Left lung (tissue), 10 donors: ENCODE data around the gene NRDC. TPM values are rescaled to one million over a fixed set of nuclear protein-coding genes. Genes with fewer than 3 reads are reported as not detected.

Experiments
- ATAC-seq: fragments of 200-7000 bp; cut with Tn5 transposase; one replicate; pipeline ENCODE4 v1.9.1; 2020; ENCODE audit warnings: moderate library complexity
- DNase-seq, 4 donors: peaks; one replicate each; pipeline ENCODE4 v3.0.0-alpha.2; 2013 to 2020
- H3K27ac ChIP-seq, 2 donors: fragments of 200-600 bp; sonication (generic) in 1 of 2; one replicate each; pipeline versions ENCODE4 v1.5.0 to v1.8.0; 2020 to 2021
- H3K27me3 ChIP-seq, 2 donors: fragments of 200-600 bp; sonication (generic) in 1 of 2; one replicate each; pipeline versions ENCODE4 v1.5.0 to v1.8.0; 2020 to 2021
- H3K36me3 ChIP-seq, 2 donors: fragments of 200-600 bp; sonication (generic) in 1 of 2; one replicate each; pipeline versions ENCODE4 v1.5.0 to v1.8.0; 2020 to 2021
- H3K4me1 ChIP-seq, 2 donors: fragments of 200-600 bp; one replicate each; pipeline ENCODE4 v1.8.0; 2021
- H3K4me3 ChIP-seq, 2 donors: fragments of 200-600 bp; sonication (generic) in 1 of 2; one replicate each; pipeline versions ENCODE4 v1.5.0 to v1.8.0; 2020 to 2021; ENCODE audit warnings: mild to moderate bottlenecking in 1 of 2
- H3K9me3 ChIP-seq, 2 donors: fragments of 200-600 bp; sonication (generic) in 1 of 2; one replicate each; pipeline versions ENCODE4 v1.5.0 to v1.8.0; 2020 to 2021
- CTCF ChIP-seq, 2 donors: fragments of 200-600 bp; sonication (generic) in 1 of 2; IDR thresholded peaks; one replicate each; pipeline versions ENCODE4 v1.5.0 to v1.8.0; 2021; ENCODE audit warnings: antibody characterized with exemption in 2 of 2
- intact Hi-C, 2 donors: fragments of 100-400 bp; cut with DNase I; formaldehyde crosslinking; loops; one replicate each; pipeline versions ENCODE4 v1.11.2 to v1.14.2; 2022
- polyA plus RNA-seq, 6 donors: library from polyadenylated mRNA; unstranded; fragments of 120-200 nt; gene quantifications; one replicate each; pipeline ENCODE4 v1.2.1, GENCODE V29; 2013; ENCODE audit not compliant: insufficient read length in 6 of 6
- total RNA-seq, 2 donors: library from RNA; stranded (reverse); fragmentation: NEBNext Ultra II Directional; extraction: Animal tissue kit (Norgen Biotek cat#: 25700); gene quantifications; one replicate each; pipeline ENCODE4 v1.2.1, GENCODE V29; 2021
- donor health status: DM: no; HTN: yes; CAD: no.
- donor health status: DM: no; HTN: no; CAD: no.

NRDC gene
- total and polyA plus RNA-seq, 8 donors = 101 to 176 (median 153) TPM

GRCh38 chr1:51915951-51916350 is 37.4 kb upstream of the NRDC start:
- peaks cover 5 to 43% of the 10 kb centered on the region in 2 donors for H3K27me3 ChIP-seq
- no peak for TF ChIP-seq CTCF (IDR thresholded peaks at IDR 0.05)
- no peaks in the 10 kb centered on the region for H3K4me1 ChIP-seq
- intact Hi-C loops = no loop called here
- H3K27ac ChIP-seq = no peak overlapping the region
- no peak for DNase-seq
- no peak overlapping the region for H3K4me3 ChIP-seq
- H3K36me3 ChIP-seq = no peaks in the 10 kb centered on the region
- no peaks in the 10 kb centered on the region for H3K9me3 ChIP-seq
- ATAC-seq = no peak

DNA sequence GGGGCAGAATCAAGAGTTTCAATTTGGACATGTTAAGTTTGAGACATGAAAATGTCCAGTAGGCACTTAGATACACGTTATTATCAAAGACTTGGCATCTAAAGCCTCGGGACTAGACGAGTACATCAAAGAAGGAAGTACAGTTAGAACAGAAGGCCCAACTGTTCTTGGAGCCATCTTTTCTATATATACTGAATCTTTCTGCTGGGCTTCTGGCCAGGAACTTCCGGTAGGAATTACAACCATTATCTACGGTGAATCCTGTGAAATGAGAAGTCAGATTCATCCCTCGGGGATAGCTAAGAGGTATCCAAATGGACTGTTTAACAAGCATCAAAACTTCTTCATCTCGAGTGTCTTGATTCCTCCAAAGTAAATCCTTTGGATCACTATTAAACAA is 34.4 kb upstream of the NRDC start:
- intact Hi-C loops = no loop called here
- DNase-seq (no peak), ATAC-seq (no peak)
- peaks cover 0 to 53% of the 10 kb centered on the region in 2 donors for H3K27me3 ChIP-seq
- no peaks in the 10 kb centered on the region for H3K36me3 ChIP-seq
- H3K27ac ChIP-seq = no peak overlapping the region
- no peaks in the 10 kb centered on the region for H3K9me3 ChIP-seq
- H3K4me3 ChIP-seq = no peak overlapping the region
- TF ChIP-seq CTCF (IDR thresholded peaks at IDR 0.05) = no peak
- H3K4me1 ChIP-seq = no peaks in the 10 kb centered on the region

DNA sequence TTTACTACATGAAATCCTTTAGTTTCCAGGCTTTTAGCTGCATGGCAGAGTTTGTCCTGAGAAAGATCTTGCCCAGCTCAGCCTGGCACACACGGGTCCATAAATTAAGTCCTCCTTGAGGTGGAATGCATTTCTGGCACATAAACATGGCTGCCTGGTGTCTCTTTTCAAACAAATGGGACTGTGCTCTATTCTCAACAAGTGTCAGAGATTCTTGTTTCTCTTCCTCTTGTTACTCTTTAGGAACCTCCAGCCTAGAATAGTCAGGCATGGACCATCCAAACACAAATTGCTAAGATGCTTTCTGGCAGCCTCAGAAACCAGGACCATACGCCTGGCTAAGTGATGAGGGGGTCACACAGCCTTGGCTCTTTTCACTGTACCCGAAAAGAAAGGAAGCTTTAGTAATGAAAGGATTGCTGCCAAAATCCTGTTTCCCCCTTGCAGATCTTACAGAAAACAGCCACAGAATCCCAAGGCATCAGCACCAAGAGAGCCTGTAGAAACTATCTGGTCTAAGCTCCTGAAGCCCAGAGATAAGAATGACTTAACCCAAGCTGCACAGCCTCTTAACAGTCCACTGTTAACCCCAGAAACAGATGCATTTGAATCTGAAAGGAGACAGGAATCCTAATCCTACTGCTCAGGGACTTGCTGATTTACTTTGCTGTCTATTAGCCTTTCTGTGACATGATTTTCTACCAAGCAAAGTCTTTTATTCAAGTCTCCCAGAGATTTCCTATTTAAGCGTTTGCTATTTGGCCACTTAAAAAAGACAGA is 31.9 kb upstream of the NRDC start:
- DNase-seq (no peak), ATAC-seq (no peak)
- Histone ChIP-seq H3K36me3 (no peaks in the 10 kb centered on the region), H3K9me3 (no peaks in the 10 kb centered on the region), H3K27ac (no peak overlapping the region), H3K27me3 (peaks cover 0 to 57% of the 10 kb centered on the region in 2 donors), H3K4me1 (no peaks in the 10 kb centered on the region), H3K4me3 (no peak overlapping the region)
- intact Hi-C loops = no loop called here
- TF ChIP-seq CTCF (IDR thresholded peaks at IDR 0.05) = no peak

DNA sequence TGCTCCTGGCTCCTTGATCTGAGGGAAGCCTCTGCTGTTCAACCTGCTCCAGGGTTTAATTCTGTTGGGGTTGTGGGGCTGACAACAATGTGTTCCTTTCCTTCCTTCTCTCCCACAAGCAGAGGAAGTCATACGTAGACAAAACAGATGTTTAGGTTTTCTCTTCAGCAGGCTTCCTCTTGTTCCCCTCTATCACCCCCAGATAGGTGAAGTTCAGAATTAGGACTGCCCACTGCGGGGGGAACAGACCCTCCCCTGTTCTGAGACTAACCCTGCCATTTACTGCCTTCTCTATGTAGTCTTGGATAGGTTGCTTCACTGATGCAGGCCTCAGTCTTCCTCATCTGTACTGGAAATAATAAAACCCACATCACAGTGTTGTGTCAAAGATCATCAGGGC is 30.0 kb upstream of the NRDC start:
- Histone ChIP-seq H3K27ac (no peak overlapping the region), H3K9me3 (no peaks in the 10 kb centered on the region), H3K36me3 (no peaks in the 10 kb centered on the region), H3K4me1 (no peaks in the 10 kb centered on the region), H3K4me3 (no peak overlapping the region), H3K27me3 (peaks cover 2 to 70% of the 10 kb centered on the region in 2 donors)
- DNase-seq = no peak
- TF ChIP-seq CTCF (IDR thresholded peaks at IDR 0.05) = no peak
- intact Hi-C loops = no loop called here
- no peak for ATAC-seq

DNA sequence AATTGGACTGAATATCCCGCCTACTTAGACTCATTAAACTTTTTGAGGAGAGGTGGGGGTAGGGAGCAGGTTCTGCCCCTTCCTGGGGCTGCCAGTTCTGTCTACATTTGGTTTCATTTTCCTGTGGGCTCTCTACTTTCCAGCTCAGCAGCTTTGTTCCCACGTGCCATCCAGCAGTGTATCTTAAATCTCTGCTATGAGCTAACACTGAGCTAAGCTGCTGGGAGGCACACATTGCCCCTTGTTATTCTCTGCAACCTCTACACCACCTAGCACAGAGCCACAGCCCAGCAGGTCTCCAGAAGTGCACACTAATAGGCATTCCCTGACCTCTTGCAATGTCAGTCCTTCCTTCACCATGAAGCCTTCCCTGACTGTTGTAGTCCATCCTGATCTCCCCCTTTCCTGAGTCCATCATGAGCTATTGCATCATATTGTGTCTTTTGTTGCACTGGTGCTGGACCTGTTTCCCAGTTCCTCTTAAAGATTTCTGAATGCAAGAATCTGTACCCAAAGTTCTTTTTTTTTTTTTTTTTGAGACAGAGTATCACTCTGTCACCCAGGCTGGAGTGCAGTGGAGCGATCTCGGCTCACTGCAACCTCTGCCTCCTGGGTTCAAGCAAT is 28.7 kb upstream of the NRDC start:
- no peak for TF ChIP-seq CTCF (IDR thresholded peaks at IDR 0.05)

More for the DNA sequence above, 28.7 kb upstream of the NRDC start:
- H3K36me3 ChIP-seq = no peaks in the 10 kb centered on the region
- ATAC-seq (no peak), DNase-seq (no peak)
- H3K27me3 ChIP-seq = peaks cover 2 to 64% of the 10 kb centered on the region in 2 donors
- no peaks in the 10 kb centered on the region for H3K9me3 ChIP-seq
- H3K27ac ChIP-seq = no peak overlapping the region
- no peak overlapping the region for H3K4me3 ChIP-seq
- no peaks in the 10 kb centered on the region for H3K4me1 ChIP-seq
- intact Hi-C loops = no loop called here
